C4-2B (cell line): Measurements from ENCODE around the gene CHKA.

ENCODE experiments used
- ZFX ChIP-seq: fragments of 450-650 bp; IDR thresholded peaks from 2 replicates; pipeline ENCODE4 v1.6.1; 2017
- TF ChIP-seq, protein P1 (sequence below): fragments of 450-650 bp; conservative IDR thresholded peaks from 2 replicates; pipeline ENCODE4 v1.5.1; 2017; ENCODE audit warnings: mild to moderate bottlenecking

DNA sequence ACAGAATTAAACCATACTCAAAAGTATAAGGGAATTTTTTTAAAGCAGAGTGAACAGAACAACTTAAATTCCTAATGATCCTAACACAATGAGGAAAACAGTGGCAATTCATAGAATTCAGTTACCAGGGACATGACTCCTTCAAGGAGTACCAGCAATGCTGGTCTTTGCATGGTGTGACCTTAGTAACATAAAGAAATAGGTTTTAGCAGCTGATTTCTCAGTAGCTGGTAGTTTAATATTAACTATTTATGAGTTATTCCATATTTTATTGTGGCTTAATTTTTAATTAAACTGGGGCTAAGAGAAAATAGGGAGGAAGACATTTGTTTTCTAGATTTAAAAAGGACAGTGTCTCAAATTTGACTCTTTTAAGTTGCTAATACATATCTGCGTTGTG, 30.9 kb downstream of the CHKA start:
- TF ChIP-seq, protein P1, sequence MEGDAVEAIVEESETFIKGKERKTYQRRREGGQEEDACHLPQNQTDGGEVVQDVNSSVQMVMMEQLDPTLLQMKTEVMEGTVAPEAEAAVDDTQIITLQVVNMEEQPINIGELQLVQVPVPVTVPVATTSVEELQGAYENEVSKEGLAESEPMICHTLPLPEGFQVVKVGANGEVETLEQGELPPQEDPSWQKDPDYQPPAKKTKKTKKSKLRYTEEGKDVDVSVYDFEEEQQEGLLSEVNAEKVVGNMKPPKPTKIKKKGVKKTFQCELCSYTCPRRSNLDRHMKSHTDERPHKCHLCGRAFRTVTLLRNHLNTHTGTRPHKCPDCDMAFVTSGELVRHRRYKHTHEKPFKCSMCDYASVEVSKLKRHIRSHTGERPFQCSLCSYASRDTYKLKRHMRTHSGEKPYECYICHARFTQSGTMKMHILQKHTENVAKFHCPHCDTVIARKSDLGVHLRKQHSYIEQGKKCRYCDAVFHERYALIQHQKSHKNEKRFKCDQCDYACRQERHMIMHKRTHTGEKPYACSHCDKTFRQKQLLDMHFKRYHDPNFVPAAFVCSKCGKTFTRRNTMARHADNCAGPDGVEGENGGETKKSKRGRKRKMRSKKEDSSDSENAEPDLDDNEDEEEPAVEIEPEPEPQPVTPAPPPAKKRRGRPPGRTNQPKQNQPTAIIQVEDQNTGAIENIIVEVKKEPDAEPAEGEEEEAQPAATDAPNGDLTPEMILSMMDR, result no peak
- no peak for TF ChIP-seq ZFX
